Thyroid gland (tissue), 4 donors: ENCODE data around the gene KLRC4.
"Not testable (repeated sequence)": the region's sequence is repeated elsewhere in the genome, so short reads cannot be mapped to it uniquely, and the experiment has no call there.

Experiments
- CTCF ChIP-seq, 6 experiments: fragments of 200-600 bp in 3 of 6; fragments of 450-650 bp in 3 of 6; sonication (generic) in 3 of 6; IDR thresholded peaks; one replicate each; pipeline ENCODE4 v1.5.1; 2016 to 2019; ENCODE audit warnings: antibody characterized with exemption in 6 of 6, mild to moderate bottlenecking in 2 of 6, inconsistent platforms in 1 of 6, moderate library complexity in 1 of 6
- POLR2A ChIP-seq, 2 donors: fragments of 450-650 bp; IDR thresholded peaks; one replicate each; pipeline ENCODE4 v1.6.1; 2017; ENCODE audit warnings: antibody characterized with exemption in 2 of 2, mild to moderate bottlenecking in 2 of 2, moderate library complexity in 1 of 2

- not testable (repeated sequence) for TF ChIP-seq CTCF, POLR2A (IDR thresholded peaks at IDR 0.05)
Measured at GRCh38 chr12:10425938-10426337, 16.4 kb upstream of the KLRC4 start.
